Activated CD4-positive, alpha-beta T cell treated with anti-CD3 and anti-CD28 coated beads for 48 hours (primary cell): ENCODE data around the gene PDIA2.

Source experiments
- DNase-seq: peaks from one replicate; pipeline ENCODE4 v3.0.0-alpha.2; 2020

The PDIA2 gene

DNA sequence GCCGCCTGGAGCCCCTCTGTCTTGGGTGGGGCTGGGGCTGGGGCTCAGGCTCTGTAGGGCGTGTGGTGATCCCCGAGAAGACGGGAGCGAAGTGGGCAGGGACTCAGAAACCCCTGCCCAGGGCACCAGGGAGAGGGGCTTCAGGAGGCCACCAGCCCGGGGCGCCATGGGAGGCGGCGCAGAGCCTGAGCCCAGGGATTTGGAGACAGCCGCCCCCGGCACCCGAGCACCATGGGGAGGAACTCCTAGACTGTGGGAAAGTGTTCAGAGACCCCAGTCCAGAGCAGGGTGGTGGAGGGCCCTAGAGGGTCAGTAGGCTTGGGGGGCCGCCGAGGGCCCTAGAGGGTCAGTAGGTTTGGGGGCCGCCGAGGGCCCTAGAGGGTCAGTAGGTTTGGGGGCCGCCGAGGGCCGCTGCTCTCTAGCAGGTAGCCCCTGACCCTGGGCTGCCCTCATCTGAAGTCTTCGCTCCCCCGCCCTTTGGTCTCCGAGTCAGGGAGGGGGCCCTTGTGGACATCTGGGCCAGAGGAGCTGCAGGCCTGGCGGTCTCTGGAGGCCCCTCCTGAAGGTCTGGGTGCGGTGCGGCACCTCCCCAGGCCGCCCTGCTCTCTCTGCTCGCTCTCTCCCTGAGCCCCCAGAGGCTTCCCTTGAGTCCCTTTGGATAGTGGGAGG, 1.8 kb upstream of the PDIA2 start:
- DNase-seq, result no peak

- DNase-seq, result no peak
Measured at GRCh38 chr16:281660-282255, 1.2 kb upstream of the PDIA2 start.

DNA sequence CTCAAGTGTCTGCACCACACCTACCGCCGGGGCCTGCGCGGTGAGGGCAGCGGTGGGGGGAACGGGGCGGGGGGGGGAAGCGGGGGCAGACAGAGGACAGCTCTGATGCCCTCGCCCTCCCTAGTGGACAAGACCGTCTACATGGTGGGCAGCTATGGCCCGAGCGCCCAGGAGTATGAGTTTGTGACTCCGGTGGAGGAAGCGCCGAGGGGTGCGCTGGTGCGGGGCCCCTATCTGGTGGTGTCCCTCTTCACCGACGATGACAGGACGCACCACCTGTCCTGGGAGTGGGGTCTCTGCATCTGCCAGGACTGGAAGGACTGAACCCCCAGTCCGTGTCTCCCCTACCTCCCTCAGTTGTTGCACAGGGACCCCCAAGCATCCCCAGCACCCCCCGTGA, 473 bp upstream of the PDIA2 start:
- no peak for DNase-seq

DNA sequence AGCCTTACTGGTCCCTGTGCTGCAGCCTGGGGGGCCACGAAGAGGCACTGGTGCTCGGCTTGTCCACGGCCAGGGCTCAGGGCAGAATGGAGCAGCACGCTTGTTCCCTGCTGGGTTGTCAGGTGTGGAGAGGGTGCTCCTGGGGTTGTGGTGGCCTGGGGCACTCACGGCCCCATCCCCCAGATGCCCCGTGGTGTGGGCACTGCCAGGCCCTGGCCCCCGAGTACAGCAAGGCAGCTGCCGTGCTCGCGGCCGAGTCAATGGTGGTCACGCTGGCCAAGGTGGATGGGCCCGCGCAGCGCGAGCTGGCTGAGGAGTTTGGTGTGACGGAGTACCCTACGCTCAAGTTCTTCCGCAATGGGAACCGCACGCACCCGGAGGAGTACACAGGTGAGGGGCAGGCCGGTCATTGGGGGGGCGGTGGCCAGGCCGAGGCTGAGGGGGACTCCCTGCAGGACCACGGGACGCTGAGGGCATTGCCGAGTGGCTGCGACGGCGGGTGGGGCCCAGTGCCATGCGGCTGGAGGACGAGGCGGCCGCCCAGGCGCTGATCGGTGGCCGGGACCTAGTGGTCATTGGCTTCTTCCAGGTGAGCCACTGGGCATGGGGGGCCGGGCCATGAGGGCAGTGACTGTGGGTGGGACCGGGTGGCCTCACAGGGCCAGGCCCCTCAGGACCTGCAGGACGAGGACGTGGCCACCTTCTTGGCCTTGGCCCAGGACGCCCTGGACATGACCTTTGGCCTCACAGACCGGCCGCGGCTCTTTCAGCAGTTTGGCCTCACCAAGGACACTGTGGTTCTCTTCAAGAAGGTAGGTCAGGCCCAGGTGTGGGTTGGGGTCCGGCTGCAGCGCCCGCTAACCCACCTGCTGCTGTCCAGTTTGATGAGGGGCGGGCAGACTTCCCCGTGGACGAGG, 1.5 kb downstream of the PDIA2 start:
- DNase-seq, result no peak

DNA sequence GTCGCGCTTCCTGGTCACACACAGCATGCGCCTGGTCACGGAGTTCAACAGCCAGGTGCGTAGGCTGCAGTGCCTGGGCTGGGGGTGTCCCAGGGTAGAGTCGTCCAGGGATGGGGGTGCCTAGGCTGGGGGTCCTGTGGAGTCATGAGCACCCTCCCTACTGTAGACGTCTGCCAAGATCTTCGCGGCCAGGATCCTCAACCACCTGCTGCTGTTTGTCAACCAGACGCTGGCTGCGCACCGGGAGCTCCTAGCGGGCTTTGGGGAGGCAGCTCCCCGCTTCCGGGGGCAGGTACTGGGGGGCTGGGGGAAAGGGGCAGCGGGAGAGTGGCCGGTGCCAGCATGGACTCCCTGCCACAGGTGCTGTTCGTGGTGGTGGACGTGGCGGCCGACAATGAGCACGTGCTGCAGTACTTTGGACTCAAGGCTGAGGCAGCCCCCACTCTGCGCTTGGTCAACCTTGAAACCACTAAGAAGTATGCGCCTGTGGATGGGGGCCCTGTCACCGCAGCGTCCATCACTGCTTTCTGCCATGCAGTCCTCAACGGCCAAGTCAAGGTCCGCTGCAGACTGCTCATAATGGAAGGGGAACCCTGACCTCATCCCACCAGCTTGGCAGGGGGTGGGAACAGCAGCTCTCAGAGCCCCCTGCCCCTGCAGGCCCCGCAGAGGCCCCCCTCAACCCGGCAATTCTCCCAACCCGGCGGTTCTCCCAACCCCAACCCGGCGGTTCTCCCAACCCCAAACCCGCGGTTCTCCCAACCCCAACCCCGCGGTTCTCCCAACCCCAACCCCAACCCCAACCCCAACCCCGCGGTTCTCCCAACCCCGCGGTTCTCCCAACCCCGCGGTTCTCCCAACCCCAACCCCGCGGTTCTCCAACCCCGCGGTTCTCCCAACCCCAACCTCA, 2.4 kb downstream of the PDIA2 start:
- no peak for DNase-seq

GRCh38 chr16:286491-287297, 3.7 kb downstream of the PDIA2 start:
- no peak for DNase-seq

DNA sequence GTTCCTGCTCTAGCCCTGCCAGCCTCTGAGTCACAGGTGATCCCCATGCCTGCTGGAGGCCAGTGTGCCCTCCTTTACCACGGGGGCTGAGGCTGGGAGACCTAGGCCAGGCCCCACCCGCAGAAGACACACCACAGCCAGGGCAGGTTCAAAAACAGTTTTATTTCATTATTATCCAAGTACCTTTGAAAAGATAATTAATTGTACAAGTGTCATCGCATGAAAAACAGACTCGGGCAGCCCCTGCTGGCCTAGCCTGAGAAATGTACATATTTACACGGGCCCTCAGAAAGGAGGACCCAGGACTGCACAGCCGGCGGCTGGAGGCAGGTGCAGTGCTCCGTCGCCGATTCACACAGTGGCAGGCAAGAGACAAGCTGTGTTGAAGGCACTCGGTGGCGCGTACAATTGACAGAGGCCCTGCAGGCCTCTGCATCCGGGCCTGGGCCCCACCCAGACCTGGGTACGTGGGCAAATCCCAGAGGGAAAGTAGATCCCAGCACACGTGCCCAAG, 4.4 kb downstream of the PDIA2 start:
- no peak for DNase-seq

- DNase-seq, result no peak
Measured at GRCh38 chr16:287981-288920, 5.3 kb downstream of the PDIA2 start.

DNA sequence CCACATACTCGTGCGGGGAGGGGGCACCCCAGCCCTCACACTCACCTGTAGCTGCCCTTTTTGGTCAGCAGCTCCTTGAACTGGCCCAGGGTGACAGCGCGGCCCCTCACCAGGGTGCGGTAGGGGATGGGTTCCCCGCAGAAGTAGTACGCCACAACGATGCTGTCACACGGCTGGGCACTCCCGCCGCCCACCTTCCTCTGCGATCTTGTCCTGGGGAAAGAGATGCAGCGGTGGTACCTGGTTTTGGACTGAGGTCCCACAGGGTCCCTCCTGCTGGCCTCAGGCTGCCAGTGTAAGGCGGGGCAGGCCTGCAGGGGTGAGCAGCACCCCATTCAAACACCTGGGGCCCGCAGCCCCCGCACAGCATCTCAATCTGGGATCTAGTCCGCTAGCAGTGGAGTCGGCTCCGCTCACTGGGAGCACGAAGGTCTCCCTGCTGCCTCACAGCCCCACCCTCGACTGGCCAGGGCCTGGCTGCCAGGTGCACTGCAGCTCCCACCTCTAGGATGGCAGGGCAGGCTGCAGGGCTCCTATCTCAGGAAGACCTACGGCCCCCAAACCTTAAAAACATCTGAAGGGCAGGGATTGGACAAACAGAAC, 6.5 kb downstream of the PDIA2 start:
- DNase-seq, result no peak

DNA sequence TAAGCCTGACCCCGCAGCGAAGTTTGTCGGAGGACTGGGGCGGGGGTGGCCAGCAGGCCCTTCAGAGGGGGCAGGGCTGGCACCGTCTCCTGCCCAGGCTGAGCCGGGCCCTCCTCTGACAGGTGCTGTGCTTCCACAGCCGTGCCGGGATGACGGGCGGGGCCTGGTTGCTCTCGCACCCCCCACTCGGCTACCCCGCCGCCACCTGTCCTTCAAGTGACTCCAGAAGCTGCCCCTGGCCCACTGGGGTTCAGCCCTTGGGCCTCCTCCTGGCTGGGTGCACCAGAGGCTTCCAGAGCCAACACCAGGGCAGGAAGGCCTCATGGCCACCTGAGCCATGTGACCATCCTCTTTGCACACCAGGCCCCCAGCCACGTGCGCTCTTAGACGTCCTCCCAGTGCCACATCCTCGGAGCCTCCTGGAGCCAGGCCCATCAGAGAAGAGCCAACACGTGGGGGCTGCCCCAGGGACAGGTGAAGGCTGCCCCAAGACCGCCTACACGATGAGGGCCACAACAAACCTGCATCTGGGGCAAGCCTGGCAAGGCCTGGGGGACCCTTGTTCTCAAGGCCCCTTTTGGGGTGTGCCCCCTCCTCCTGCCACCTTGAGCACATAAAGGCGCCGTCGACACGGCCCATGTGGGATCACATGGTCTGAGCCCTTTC, 7.2 kb downstream of the PDIA2 start:
- no peak for DNase-seq

GRCh38 chr16:290681-291405, 7.9 kb downstream of the PDIA2 start:
- DNase-seq, result no peak

DNA sequence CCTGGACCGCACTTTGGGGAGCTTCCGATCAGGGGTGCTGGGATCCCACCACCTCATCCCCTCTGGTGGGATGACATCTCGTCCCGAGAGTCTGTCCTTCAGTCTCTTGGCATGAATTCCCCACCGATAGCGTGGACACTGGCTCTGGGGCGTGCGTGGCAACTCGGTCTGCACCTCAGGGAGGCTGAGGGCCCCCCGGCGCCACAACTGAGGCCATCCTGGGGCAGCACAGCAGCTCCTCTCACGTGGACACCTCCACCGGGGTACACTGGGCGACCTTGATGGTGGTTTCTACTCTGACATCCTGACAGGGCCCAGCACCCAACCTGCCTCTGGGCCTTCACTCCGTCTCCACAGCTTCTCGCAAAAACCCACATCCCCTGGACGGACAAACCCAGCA, 8.6 kb downstream of the PDIA2 start:
- no peak for DNase-seq

DNA sequence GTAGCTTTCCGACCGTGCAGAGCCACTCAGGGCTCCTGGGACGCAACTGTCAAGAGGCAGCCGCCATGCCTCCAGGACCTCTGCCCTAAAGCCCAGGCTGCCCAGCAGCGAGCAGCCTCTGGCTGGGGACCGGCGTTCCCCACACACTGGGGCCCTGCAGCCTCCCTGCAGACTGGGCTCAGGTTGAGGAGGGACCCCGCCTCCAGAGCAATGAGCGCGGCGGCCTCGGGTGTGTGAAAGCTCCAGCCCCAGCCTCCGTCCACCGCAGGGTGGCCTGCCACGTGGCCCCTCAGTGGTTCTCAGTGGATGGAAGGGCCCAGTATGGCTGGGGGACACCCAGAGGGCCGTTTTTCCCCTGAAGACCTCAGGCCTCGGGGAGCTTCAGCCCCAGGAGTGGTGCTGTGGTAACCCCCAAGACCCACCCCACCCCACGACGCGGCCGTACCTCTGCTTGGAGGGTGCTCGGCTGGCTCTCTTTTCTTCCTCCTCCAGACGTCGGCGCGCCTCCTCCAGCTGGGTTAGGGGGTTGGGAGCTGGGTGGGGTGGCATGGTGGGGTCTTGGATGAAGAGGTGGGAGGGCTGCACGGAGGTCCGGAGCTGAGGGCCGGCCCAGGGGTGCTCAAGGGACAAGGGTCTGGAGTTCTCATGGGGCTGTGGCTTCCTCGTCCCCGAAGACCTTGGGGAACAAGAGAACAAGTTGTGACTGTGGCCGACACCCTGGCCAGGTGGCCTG, 10.2 kb downstream of the PDIA2 start:
- no peak for DNase-seq

GRCh38 chr16:296276-296675, 13.3 kb downstream of the PDIA2 start:
- DNase-seq, result no peak

- no peak for DNase-seq
Measured at GRCh38 chr16:296806-297510, 14.0 kb downstream of the PDIA2 start.

DNA sequence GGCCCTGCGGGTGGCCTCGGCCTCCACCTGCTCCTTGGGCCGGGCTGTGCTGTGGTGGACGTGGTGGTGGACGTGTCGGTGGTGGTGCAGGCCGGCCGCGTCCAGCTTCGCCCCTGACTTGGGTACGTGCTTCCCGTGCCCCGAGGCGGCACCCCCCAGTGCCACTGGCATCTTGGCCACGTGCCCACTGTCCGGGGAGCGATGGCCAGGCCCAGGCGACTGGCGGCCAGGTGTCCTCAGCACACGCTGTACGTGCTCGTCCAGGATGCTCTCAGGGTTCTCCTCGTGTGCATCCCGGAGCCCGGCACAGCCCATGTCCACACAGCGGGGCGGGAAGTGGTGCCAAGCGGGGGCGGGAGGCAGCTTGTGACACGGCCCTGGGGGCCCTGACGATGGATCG, 14.9 kb downstream of the PDIA2 start:
- DNase-seq, result no peak

DNA sequence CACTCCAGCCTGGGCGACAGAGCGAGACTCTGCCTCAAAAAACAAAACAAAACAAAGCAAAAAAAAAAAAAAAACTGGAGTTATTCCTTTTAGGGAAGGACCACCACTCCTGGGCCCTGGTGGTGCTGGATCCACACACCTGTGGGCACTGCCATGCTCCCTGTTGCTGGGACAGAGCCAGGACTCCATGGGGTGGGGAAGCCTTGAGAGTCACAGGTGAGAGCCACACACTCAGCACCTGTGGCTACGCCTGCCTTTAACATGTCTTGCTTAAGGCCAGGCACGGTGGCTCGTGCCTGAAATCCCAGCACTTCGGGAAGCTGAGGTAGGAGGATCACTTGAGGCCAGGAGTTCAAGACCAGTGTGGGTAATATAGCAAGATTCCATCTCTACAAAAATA, 18.3 kb downstream of the PDIA2 start:
- no peak for DNase-seq

DNA sequence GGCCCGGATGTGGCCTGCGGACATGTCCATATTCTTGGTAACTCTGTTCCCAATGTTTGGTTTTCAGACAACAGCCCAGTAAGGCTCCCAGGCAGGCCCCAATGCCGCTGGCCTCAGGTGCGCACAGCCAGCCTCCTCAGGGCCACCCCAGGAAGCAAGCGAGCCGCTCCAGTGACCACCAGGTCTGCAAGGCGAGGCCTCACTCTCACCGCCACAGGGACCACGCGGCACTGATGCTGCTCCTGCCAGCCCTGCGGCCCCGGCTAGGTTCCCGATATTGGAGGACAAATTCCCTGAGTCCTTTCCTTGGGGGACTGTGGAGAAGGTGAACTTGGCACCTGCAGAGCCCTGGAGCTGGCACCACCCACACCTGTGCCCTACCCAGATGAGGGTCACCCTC, 19.0 kb downstream of the PDIA2 start:
- no peak for DNase-seq
